Naive thymus-derived CD4-positive, alpha-beta T cell (primary cell): Measurements from ENCODE around the gene NRG4. TPM values are rescaled to one million over a fixed set of nuclear protein-coding genes. Genes with fewer than 3 reads are reported as not detected.
"Not testable (repeated sequence)": the region's sequence is repeated elsewhere in the genome, so short reads cannot be mapped to it uniquely, and the experiment has no call there.

Experiments used
- ATAC-seq: fragments of 150-1000 bp; cut with Tn5 transposase; 2 replicates; pipeline ENCODE4 v1.10.0; 2021; ENCODE audit warnings: mild to moderate bottlenecking, moderate library complexity
- CTCF ChIA-PET: fragments of 350-600 bp; sonication (Branson Sonifier 250); formaldehyde crosslinking; loops from one replicate; lab custom pipeline; 2021; ENCODE audit warnings: antibody characterized with exemption; lab: Charles Lee
- POLR2A ChIA-PET: fragments of 350-600 bp; sonication (Branson Sonifier 250); formaldehyde crosslinking; loops from one replicate; lab custom pipeline; 2021; ENCODE audit warnings: antibody characterized with exemption, inconsistent platforms; lab: Charles Lee
- DNase-seq, 9 donors: peaks; one replicate each; pipeline versions ENCODE4 v3.0.0 to v3.0.0-alpha.2; 2020 to 2022; ENCODE audit warnings: mixed read lengths in 1 of 9
- H3K27ac ChIP-seq: one replicate; pipeline ENCODE4 v1.7.0; 2013; ENCODE audit warnings: mild to moderate bottlenecking, low read depth, low read length, moderate library complexity
- H3K27me3 ChIP-seq, 2 donors: one replicate each; pipeline ENCODE4 v1.7.0; 2013; ENCODE audit warnings: low read length in 2 of 2, mild to moderate bottlenecking in 2 of 2, moderate library complexity in 2 of 2; ENCODE audit not compliant: control insufficient read depth in 2 of 2, insufficient read depth in 2 of 2
- H3K36me3 ChIP-seq, 3 experiments: 1 replicate in 2 of 3; 2 replicates in 1 of 3; pipeline ENCODE4 v1.7.0; 2013; ENCODE audit warnings: low read length in 3 of 3, mild to moderate bottlenecking in 3 of 3, moderate library complexity in 1 of 3; ENCODE audit not compliant: insufficient read depth in 3 of 3, control insufficient read depth in 2 of 3
- H3K4me1 ChIP-seq, 2 donors: one replicate each; pipeline ENCODE4 v1.7.0; 2013; ENCODE audit warnings: low read length in 2 of 2, mild to moderate bottlenecking in 2 of 2, moderate library complexity in 1 of 2; ENCODE audit not compliant: control insufficient read depth in 2 of 2, insufficient read depth in 2 of 2
- H3K4me3 ChIP-seq: 2 replicates; pipeline ENCODE4 v1.7.0; 2013; ENCODE audit warnings: mild to moderate bottlenecking, low read length
- H3K9me3 ChIP-seq, 3 experiments: 1 replicate in 2 of 3; 2 replicates in 1 of 3; pipeline ENCODE4 v1.7.0; 2013; ENCODE audit warnings: low read length in 3 of 3; ENCODE audit not compliant: control insufficient read depth in 2 of 3
- H3K27ac Mint-ChIP-seq, 9 donors: one replicate each; pipeline ENCODE4 v1.8.0; 2020 to 2022; ENCODE audit warnings: mixed read lengths in 9 of 9, mild to moderate bottlenecking in 8 of 9, moderate library complexity in 5 of 9, inconsistent platforms in 2 of 9
- H3K27me3 Mint-ChIP-seq, 5 donors: one replicate each; pipeline ENCODE4 v1.8.0; 2021 to 2022; ENCODE audit warnings: mixed read lengths in 5 of 5, mild to moderate bottlenecking in 1 of 5
- H3K36me3 Mint-ChIP-seq, 5 donors: one replicate each; pipeline ENCODE4 v1.8.0; 2020 to 2022; ENCODE audit warnings: mixed read lengths in 5 of 5, mild to moderate bottlenecking in 3 of 5, inconsistent platforms in 1 of 5
- H3K4me1 Mint-ChIP-seq, 7 donors: one replicate each; pipeline ENCODE4 v1.8.0; 2020 to 2022; ENCODE audit warnings: mixed read lengths in 7 of 7, mild to moderate bottlenecking in 3 of 7, inconsistent platforms in 1 of 7
- H3K4me3 Mint-ChIP-seq, 10 donors: one replicate each; pipeline ENCODE4 v1.8.0; 2020 to 2022; ENCODE audit warnings: mild to moderate bottlenecking in 10 of 10, mixed read lengths in 10 of 10, moderate library complexity in 6 of 10, inconsistent platforms in 2 of 10
- H3K9me3 Mint-ChIP-seq, 11 donors: one replicate each; pipeline ENCODE4 v1.8.0; 2020 to 2022; ENCODE audit warnings: mixed read lengths in 11 of 11, mild to moderate bottlenecking in 4 of 11, inconsistent platforms in 1 of 11, moderate library complexity in 1 of 11
- intact Hi-C, 2 donors: fragments of 100-400 bp; cut with micrococcal nuclease; formaldehyde crosslinking; loops; one replicate each; pipeline ENCODE4 v1.15.1; 2023
- polyA plus RNA-seq, 2 donors: library from polyadenylated mRNA; unstranded; fragments of 300-500 nt; fragmentation: Illumina TruSeq; gene quantifications; one replicate each; pipeline ENCODE4 v1.2.3, GENCODE V29; 2021
- total RNA-seq, 6 experiments: library from RNA in 5 of 6; stranded (reverse) in 5 of 6; gene quantifications; 1 replicate in 5 of 6; 2 replicates in 1 of 6; pipeline ENCODE4 v1.2.3 and lab custom pipeline; 2021 to 2026

The NRG4 gene
- total and polyA plus RNA-seq, 7 experiments from 2014 or later, result not detected

GRCh38 chr15:75910355-75910754 lies 101.9 kb downstream of the NRG4 start:
- H3K27ac ChIP-seq, CTCF ChIA-PET, H3K9me3 ChIP-seq, H3K27me3 Mint-ChIP-seq, H3K27me3 ChIP-seq, POLR2A ChIA-PET, DNase-seq, ATAC-seq, H3K4me3 ChIP-seq, H3K4me1 ChIP-seq, H3K4me3 Mint-ChIP-seq, intact Hi-C loops: not testable (repeated sequence)
- peaks cover 38 to 58% (median 54%) of the 10 kb centered on the region in 5 donors for H3K36me3 Mint-ChIP-seq
- peaks cover 16 to 58% (median 53%) of the 10 kb centered on the region in 7 donors for H3K4me1 Mint-ChIP-seq
- peaks cover 0 to 20% (median 0%) of the 10 kb centered on the region in 3 experiments for H3K36me3 ChIP-seq
- peak overlapping the region in 1 of 9 donors; percentile 60 for H3K27ac Mint-ChIP-seq
- peaks cover 0 to 17% (median 2%) of the 10 kb centered on the region in 11 donors for H3K9me3 Mint-ChIP-seq

GRCh38 chr15:75905231-75905630 lies 107.0 kb downstream of the NRG4 start:
- Mint-ChIP-seq H3K4me1 (peaks cover 24 to 78% (median 59%) of the 10 kb centered on the region in 7 donors), H3K4me3 (peak overlapping the region; percentile 79 to 99 (median 96)), H3K36me3 (peaks cover 11 to 26% (median 19%) of the 10 kb centered on the region in 5 donors), H3K9me3 (peaks cover 0 to 3% (median 0%) of the 10 kb centered on the region in 11 donors), H3K27me3 (no peaks in the 10 kb centered on the region), H3K27ac (peak overlapping the region in 7 of 9 donors; percentile 58 to 88 (median 63))
- ATAC-seq (no peak), DNase-seq (no peak)
- intact Hi-C loops, result loop anchor here (10.0 kb wide), 3 partner anchors 260 to 1030 kb away; partner anchors contain the start of genes IMP3 (in 1 of the 2), RCN2 (in 1 of the 2), SIN3A (in 1 of the 2) and SNX33 (in 1 of the 2)
- Histone ChIP-seq H3K27me3 (no peaks in the 10 kb centered on the region), H3K36me3 (peaks cover 0 to 11% (median 0%) of the 10 kb centered on the region in 3 experiments), H3K27ac (no peak overlapping the region), H3K4me1 (peaks cover 0 to 12% of the 10 kb centered on the region in 2 donors), H3K9me3 (no peaks in the 10 kb centered on the region), H3K4me3 (no peak overlapping the region)
- ChIA-PET POLR2A (interaction anchor here (3.4 kb wide), 1 partner anchor 61 kb away, joined by 22 read pairs; the partner anchor contains the start of gene UBE2Q2), CTCF (no interaction called here)

GRCh38 chr15:75903331-75904239 lies 108.6 kb downstream of the NRG4 start, which contains the start of gene FBXO22:
TSS of gene FBXO22 (plus strand) at chr15:75903878. CDS start at chr15:75903964, 86 bp downstream.
- Mint-ChIP-seq H3K27ac (peak within 1 kb of the TSS; percentile 91 to 97 (median 94)), H3K36me3 (peaks cover 0 to 14% (median 4%) of the 10 kb centered on the region in 5 donors), H3K4me3 (peak within 1 kb of the TSS; percentile 96 to 99 (median 98)), H3K27me3 (no peaks in the 10 kb centered on the region), H3K9me3 (no peaks in the 10 kb centered on the region), H3K4me1 (peaks cover 15 to 70% (median 51%) of the 10 kb centered on the region in 7 donors)
- ATAC-seq (peak; percentile 98), DNase-seq (peak; percentile 79 to 92 (median 85))
- Histone ChIP-seq H3K36me3 (peaks cover 0 to 11% (median 0%) of the 10 kb centered on the region in 3 experiments), H3K9me3 (no peaks in the 10 kb centered on the region), H3K4me3 (peak within 1 kb of the TSS; percentile 91), H3K27me3 (no peaks in the 10 kb centered on the region), H3K4me1 (peaks cover 0 to 12% of the 10 kb centered on the region in 2 donors), H3K27ac (peak within 1 kb of the TSS; percentile 79)
- ChIA-PET POLR2A (interaction anchor here (0.6 to 3.4 kb wide), 6 partner anchors 17 to 1033 kb away, joined by 3 to 22 read pairs (median 3); partner anchors contain the start of gene UBE2Q2), CTCF (interaction anchor here (0.7 to 0.9 kb wide), 2 partner anchors 48 to 702 kb away, joined by 4 to 6 read pairs; no protein-coding TSS in a partner anchor)
- intact Hi-C loops, result loop anchor here (1.0 to 10.0 kb wide), 6 partner anchors 60 to 1031 kb away; partner anchors contain the start of genes UBE2Q2 (in 2 of the 2), C15orf39 (in 1 of the 2), IMP3 (in 1 of the 2) and RCN2 (in 1 of the 2)

- no peak for ATAC-seq
- Mint-ChIP-seq H3K4me1 (peaks cover 15 to 70% (median 51%) of the 10 kb centered on the region in 7 donors), H3K36me3 (peaks cover 3 to 18% (median 6%) of the 10 kb centered on the region in 5 donors), H3K9me3 (no peaks in the 10 kb centered on the region), H3K27ac (peak overlapping the region in 7 of 9 donors; percentile 55 to 94 (median 75)), H3K27me3 (no peaks in the 10 kb centered on the region), H3K4me3 (peak overlapping the region; percentile 29 to 99 (median 66))
- no peak overlapping the region for H3K27ac ChIP-seq
- peaks cover 0 to 17% (median 0%) of the 10 kb centered on the region in 3 experiments for H3K36me3 ChIP-seq
- ChIA-PET POLR2A (interaction anchor here (1.7 to 3.4 kb wide), 2 partner anchors 58 to 60 kb away, joined by 6 to 22 read pairs; partner anchors contain the start of gene UBE2Q2), CTCF (interaction anchor here (1.1 kb wide), 1 partner anchor 9 kb away, joined by 3 read pairs; no protein-coding TSS in a partner anchor)
- H3K9me3 ChIP-seq, result no peaks in the 10 kb centered on the region
- H3K27me3 ChIP-seq, result no peaks in the 10 kb centered on the region
- intact Hi-C loops, result loop anchor here (5.0 to 10.0 kb wide), 5 partner anchors 165 to 1033 kb away; partner anchors contain the start of genes C15orf39 (in 1 of the 2), IMP3 (in 1 of the 2), RCN2 (in 1 of the 2) and SIN3A (in 1 of the 2)
- no peak overlapping the region for H3K4me3 ChIP-seq
- DNase-seq, result no peak
- peaks cover 0 to 12% of the 10 kb centered on the region in 2 donors for H3K4me1 ChIP-seq
These were observed 110.1 kb downstream of the NRG4 start for GRCh38 chr15:75902129-75902557.

- intact Hi-C loops, result loop anchor here (5.0 to 10.0 kb wide), 5 partner anchors 163 to 1034 kb away; partner anchors contain the start of genes C15orf39 (in 1 of the 2), IMP3 (in 1 of the 2), RCN2 (in 1 of the 2) and SIN3A (in 1 of the 2)
- H3K27ac Mint-ChIP-seq, result peak overlapping the region in 5 of 9 donors; percentile 50 to 94 (median 84)
- H3K9me3 Mint-ChIP-seq, result no peaks in the 10 kb centered on the region
These were observed 111.6 kb downstream of the NRG4 start for GRCh38 chr15:75900577-75900976.

More at GRCh38 chr15:75900577-75900976, 111.6 kb downstream of the NRG4 start:
- DNase-seq, result no peak
- ATAC-seq, result no peak
- ChIA-PET POLR2A (interaction anchor here (0.7 to 1.7 kb wide), 2 partner anchors 58 to 1908 kb away, joined by 3 to 5 read pairs; partner anchors contain the start of genes STOML1 and UBE2Q2), CTCF (no interaction called here)
- peaks cover 15 to 59% (median 41%) of the 10 kb centered on the region in 7 donors for H3K4me1 Mint-ChIP-seq
- H3K27me3 Mint-ChIP-seq, result no peaks in the 10 kb centered on the region
- Histone ChIP-seq H3K27me3 (no peaks in the 10 kb centered on the region), H3K9me3 (no peaks in the 10 kb centered on the region), H3K36me3 (peaks cover 0 to 17% (median 0%) of the 10 kb centered on the region in 3 experiments), H3K27ac (peak overlapping the region; percentile 11), H3K4me3 (no peak overlapping the region), H3K4me1 (peaks cover 0 to 12% of the 10 kb centered on the region in 2 donors)
- H3K36me3 Mint-ChIP-seq, result peaks cover 3 to 17% (median 6%) of the 10 kb centered on the region in 5 donors
- H3K4me3 Mint-ChIP-seq, result peak overlapping the region in 6 of 10 donors; percentile 55 to 77 (median 62)
